ENCODE data around the gene GRIK2.

The GRIK2 gene

GRCh38 chr6:101400326-101401135 is 7.0 kb downstream of the GRIK2 start:
- no peak for DNase-seq

GRCh38 chr6:101401171-101401570 is 7.7 kb downstream of the GRIK2 start:
- no peak for DNase-seq

GRCh38 chr6:101401792-101402621 is 8.5 kb downstream of the GRIK2 start:
- DNase-seq, result no peak

- DNase-seq, result no peak
These were observed 9.1 kb downstream of the GRIK2 start for GRCh38 chr6:101402622-101403031.

GRCh38 chr6:101403216-101403945 is 9.9 kb downstream of the GRIK2 start:
- no peak for DNase-seq

GRCh38 chr6:101404775-101405174 is 11.3 kb downstream of the GRIK2 start:
- DNase-seq, result no peak

- DNase-seq, result no peak
These were observed 20.3 kb downstream of the GRIK2 start for GRCh38 chr6:101413773-101414172.

GRCh38 chr6:101417900-101418299 is 24.4 kb downstream of the GRIK2 start:
- no peak for DNase-seq

- DNase-seq, result no peak
These were observed 28.7 kb downstream of the GRIK2 start for GRCh38 chr6:101422251-101422650.

- no peak for DNase-seq
These were observed 29.3 kb downstream of the GRIK2 start for GRCh38 chr6:101422811-101423210.

GRCh38 chr6:101429270-101429669 is 35.8 kb downstream of the GRIK2 start:
- no peak for DNase-seq

- DNase-seq, result no peak
These were observed 36.3 kb downstream of the GRIK2 start for GRCh38 chr6:101429845-101430244.

- no peak for DNase-seq
These were observed 39.6 kb downstream of the GRIK2 start for GRCh38 chr6:101433141-101433540.

GRCh38 chr6:101434601-101435000 is 41.1 kb downstream of the GRIK2 start:
- DNase-seq, result no peak

GRCh38 chr6:101435038-101435437 is 41.5 kb downstream of the GRIK2 start:
- no peak for DNase-seq

- no peak for DNase-seq
These were observed 46.3 kb downstream of the GRIK2 start for GRCh38 chr6:101439790-101440189.

- DNase-seq, result no peak
These were observed 49.8 kb downstream of the GRIK2 start for GRCh38 chr6:101443315-101443714.

- DNase-seq, result no peak
These were observed 51.2 kb downstream of the GRIK2 start for GRCh38 chr6:101444717-101445116.

GRCh38 chr6:101445527-101445926 is 52.0 kb downstream of the GRIK2 start:
- no peak for DNase-seq

- no peak for DNase-seq
These were observed 57.4 kb downstream of the GRIK2 start for GRCh38 chr6:101450901-101451300.

- DNase-seq, result no peak
These were observed 58.5 kb downstream of the GRIK2 start for GRCh38 chr6:101451981-101452380.

GRCh38 chr6:101453221-101453620 is 59.7 kb downstream of the GRIK2 start:
- no peak for DNase-seq

GRCh38 chr6:101454106-101454676 is 60.7 kb downstream of the GRIK2 start:
- no peak for DNase-seq
